HCT116 (cell line): ENCODE results near the gene IRGQ. TPM values are rescaled to one million over a fixed set of nuclear protein-coding genes. Genes with fewer than 3 reads are reported as not detected.

Experiments used
- ATAC-seq: fragments of 200-7000 bp; cut with Tn5 transposase; 2 replicates; pipeline ENCODE4 v1.9.1; 2020; ENCODE audit warnings: mild to moderate bottlenecking, moderate library complexity
- BruUV-seq: library from RNA; stranded (reverse); fragments of 400-500 nt; replicated peaks from 2 replicates; lab custom pipeline; 2021; lab: Mats Ljungman, UMichigan
- CTCF ChIA-PET: fragments of 300-600 bp; sonication (Branson Sonifier 250); formaldehyde crosslinking; loops from one replicate; lab custom pipeline; 2021; ENCODE audit warnings: antibody characterized with exemption; lab: Charles Lee
- POLR2A ChIA-PET: fragments of 300-600, 350-600 bp; sonication (Branson Sonifier 250); formaldehyde crosslinking; loops from one replicate; lab custom pipeline; 2021; ENCODE audit warnings: antibody characterized with exemption; lab: Charles Lee
- RAD21 ChIA-PET, 2 experiments: fragments of 300-600 bp; sonication (Branson Sonifier 250); formaldehyde crosslinking; loops; one replicate each; lab custom pipeline; 2023; ENCODE audit warnings: low total read pairs in 2 of 2; ENCODE audit not compliant: uncharacterized antibody in 2 of 2, unreplicated experiment in 2 of 2, low non-redundant PET in 1 of 2; lab: Charles Lee
- DNase-seq: peaks from one replicate; pipeline ENCODE4 v3.0.0-alpha.2; 2010; ENCODE audit warnings: low read depth, low spot score
- H2AFZ ChIP-seq: fragments of 200-600 bp; shearing (Covaris generic), sonication (generic); 2 replicates; pipeline ENCODE4 v1.6.1; 2017; ENCODE audit warnings: low read depth, mixed run types, mixed read lengths, antibody characterized with exemption, low read length; ENCODE audit not compliant: poor library complexity, severe bottlenecking
- H3K27ac ChIP-seq: 2 replicates; pipeline ENCODE4 v1.5.1; 2012; ENCODE audit warnings: low read depth, low read length
- H3K27me3 ChIP-seq: fragments of 200-600 bp; sonication (generic); 2 replicates; pipeline ENCODE4 v1.6.1; 2016; ENCODE audit warnings: mixed run types, low read length, mixed read lengths; ENCODE audit not compliant: insufficient read depth
- H3K36me3 ChIP-seq, 2 experiments: fragments of 200-500 bp in 1 of 2; fragments of 200-600 bp in 1 of 2; sonication (Bioruptor generic) in 1 of 2; sonication (generic) in 1 of 2; 2 replicates each; pipeline versions ENCODE4 v1.5.1 to v1.6.1; 2014 to 2016; ENCODE audit warnings: low read length in 2 of 2, inconsistent platforms in 1 of 2, mixed read lengths in 1 of 2, mixed run types in 1 of 2; ENCODE audit not compliant: insufficient read depth in 2 of 2, control insufficient read depth in 1 of 2
- H3K4me1 ChIP-seq, 2 experiments: fragments of 200-600 bp in 1 of 2; sonication (generic) in 1 of 2; 2 replicates each; pipeline versions ENCODE4 v1.5.1 to v1.6.1; 2012 to 2017; ENCODE audit warnings: low read length in 2 of 2, inconsistent platforms in 1 of 2, mild to moderate bottlenecking in 1 of 2, mixed read lengths in 1 of 2, mixed run types in 1 of 2, moderate library complexity in 1 of 2; ENCODE audit not compliant: insufficient read depth in 2 of 2, control insufficient read depth in 1 of 2
- H3K4me2 ChIP-seq: fragments of 200-600 bp; sonication (generic); 2 replicates; pipeline ENCODE4 v1.6.1; 2017; ENCODE audit warnings: mixed run types, low read length, mixed read lengths
- H3K4me3 ChIP-seq, 2 experiments: fragments of 200-600 bp in 1 of 2; sonication (generic) in 1 of 2; replicated peaks in 1 of 2; 2 replicates each; pipeline ENCODE4 v1.5.1; 2011 to 2016; ENCODE audit warnings: low read length in 2 of 2, control low read depth in 1 of 2, low read depth in 1 of 2, mild to moderate bottlenecking in 1 of 2, mixed read lengths in 1 of 2, mixed run types in 1 of 2
- H3K79me2 ChIP-seq: fragments of 200-600 bp; sonication (generic); 2 replicates; pipeline ENCODE4 v1.6.1; 2017; ENCODE audit warnings: mild to moderate bottlenecking, mixed run types, low read length, moderate library complexity, mixed read lengths; ENCODE audit not compliant: insufficient read depth
- H3K9ac ChIP-seq: fragments of 200-600 bp; sonication (generic); 2 replicates; pipeline ENCODE4 v1.6.1; 2016; ENCODE audit warnings: low read length, mixed read lengths
- H3K9me2 ChIP-seq: fragments of 200-600 bp; sonication (generic), shearing (Covaris generic); 2 replicates; pipeline ENCODE4 v1.6.1; 2017; ENCODE audit warnings: mixed run types, mild to moderate bottlenecking, moderate library complexity; ENCODE audit not compliant: insufficient read depth
- H3K9me3 ChIP-seq, 2 experiments: fragments of 200-500 bp in 1 of 2; fragments of 200-600 bp in 1 of 2; sonication (Bioruptor generic) in 1 of 2; sonication (generic) in 1 of 2; 2 replicates each; pipeline ENCODE4 v1.6.1; 2014 to 2017; ENCODE audit warnings: low read length in 2 of 2, mixed read lengths in 2 of 2, inconsistent platforms in 1 of 2, low read depth in 1 of 2, mild to moderate bottlenecking in 1 of 2, mixed run types in 1 of 2, moderate library complexity in 1 of 2; ENCODE audit not compliant: control insufficient read depth in 1 of 2, insufficient read depth in 1 of 2
- H4K20me1 ChIP-seq: fragments of 200-600 bp; sonication (generic), shearing (Covaris generic); 2 replicates; pipeline ENCODE4 v1.6.1; 2017; ENCODE audit warnings: mixed run types, mild to moderate bottlenecking, moderate library complexity; ENCODE audit not compliant: insufficient read depth
- CBX3 ChIP-seq: IDR thresholded peaks from 2 replicates; pipeline ENCODE4 v1.6.1; 2012; ENCODE audit warnings: low read depth
- CEBPB ChIP-seq: IDR thresholded peaks from 2 replicates; pipeline ENCODE4 v1.6.1; 2012; ENCODE audit warnings: low read depth
- CTCF ChIP-seq, 3 experiments: fragments of 200-600 bp in 1 of 3; sonication (generic) in 1 of 3; IDR thresholded peaks in 2 of 3; conservative IDR thresholded peaks in 1 of 3; 2 replicates each; pipeline ENCODE4 v1.5.1; 2012 to 2017; ENCODE audit warnings: low read depth in 2 of 3, low read length in 2 of 3, antibody characterized with exemption in 1 of 3, borderline replicate concordance in 1 of 3, control low read depth in 1 of 3, mild to moderate bottlenecking in 1 of 3, mixed read lengths in 1 of 3, mixed run types in 1 of 3, moderate library complexity in 1 of 3; ENCODE audit not compliant: insufficient read depth in 1 of 3
- EZH2 ChIP-seq: fragments of 200-600 bp; sonication (generic); IDR thresholded peaks from 2 replicates; pipeline ENCODE4 v1.6.1; 2017; ENCODE audit warnings: antibody characterized with exemption, mixed run types
- EZH2phosphoT487 ChIP-seq: fragments of 200-600 bp; IDR thresholded peaks from 2 replicates; pipeline ENCODE4 v1.6.1; 2018; ENCODE audit warnings: antibody characterized with exemption, borderline replicate concordance
- JUND ChIP-seq: IDR thresholded peaks from 2 replicates; pipeline ENCODE4 v1.6.1; 2012
- SIN3A ChIP-seq: IDR thresholded peaks from 2 replicates; pipeline ENCODE4 v1.6.1; 2012; ENCODE audit warnings: low read depth
- SP1 ChIP-seq: IDR thresholded peaks from 2 replicates; pipeline ENCODE4 v1.6.1; 2012; ENCODE audit warnings: low read depth
- TCF7L2 ChIP-seq: IDR thresholded peaks from 2 replicates; pipeline ENCODE4 v1.7.0; 2011; ENCODE audit warnings: borderline replicate concordance, inconsistent platforms; ENCODE audit not compliant: insufficient read depth, insufficient read length; ENCODE audit errors: extremely low read depth
- ZBTB33 ChIP-seq: IDR thresholded peaks from 2 replicates; pipeline ENCODE4 v1.6.1; 2011; ENCODE audit warnings: mild to moderate bottlenecking, low read length, moderate library complexity; ENCODE audit not compliant: insufficient replicate concordance; ENCODE audit errors: extremely low read depth
- intact Hi-C: fragments of 100-400 bp; cut with micrococcal nuclease; formaldehyde crosslinking; loops from 2 replicates; pipeline ENCODE4 v1.10.0; 2022
- total RNA-seq: library from RNA; stranded (reverse); gene quantifications from one replicate; pipeline ENCODE4 v1.2.1, GENCODE V29; 2021; ENCODE audit not compliant: unreplicated experiment

IRGQ gene
- total RNA-seq, 1 experiment from 2014 or later: 14.6 TPM

- H2AFZ ChIP-seq: no peak overlapping the region
- TF ChIP-seq CEBPB: no peak
- TF ChIP-seq SIN3A: no peak
- TF ChIP-seq ZBTB33: no peak
- no peak for TF ChIP-seq CTCF (IDR thresholded peaks at IDR 0.05 in 2 of 3, conservative IDR thresholded peaks at IDR 0.05 in 1 of 3; ENCODE audit: borderline replicate concordance in 1 of 3, insufficient read depth in 1 of 3, low read depth in 2 of 3, low read length in 2 of 3)
- no peak for TF ChIP-seq EZH2
- TF ChIP-seq SP1: no peak
- TF ChIP-seq EZH2phosphoT487: no peak
- no peak for TF ChIP-seq TCF7L2
- no peak for TF ChIP-seq JUND
- no peak for TF ChIP-seq CBX3
- H3K9me3 ChIP-seq: no peaks in the 10 kb centered on the region
- no peaks in the 10 kb centered on the region for H4K20me1 ChIP-seq
- RAD21 ChIA-PET: no interaction called here
- H3K4me3 ChIP-seq: no peak overlapping the region
- H3K27ac ChIP-seq: no peak overlapping the region
- ATAC-seq (no peak), DNase-seq (no peak)
- no TSS peak for BruUV-seq
- intact Hi-C loops: no loop called here
- H3K36me3 ChIP-seq: no peaks in the 10 kb centered on the region
- H3K4me1 ChIP-seq: peaks cover 9 to 14% of the 10 kb centered on the region in 2 experiments
- CTCF ChIA-PET: no interaction called here
- no peaks in the 10 kb centered on the region for H3K79me2 ChIP-seq
- no peaks in the 10 kb centered on the region for H3K9me2 ChIP-seq
- H3K9ac ChIP-seq: no peak overlapping the region
- POLR2A ChIA-PET: no interaction called here
- no peaks in the 10 kb centered on the region for H3K27me3 ChIP-seq
- H3K4me2 ChIP-seq: no peak overlapping the region
These were observed 32.9 kb upstream of the IRGQ start for GRCh38 chr19:43628646-43629326.
